Astrocyte (in vitro differentiated cells and primary cell): ENCODE results near the gene SIAH3.

Source experiments
- EZH2 ChIP-seq: IDR thresholded peaks from 2 replicates; pipeline ENCODE4 v1.6.1; 2012; ENCODE audit warnings: mild to moderate bottlenecking, low read length, inconsistent platforms; ENCODE audit not compliant: insufficient read depth
- TF ChIP-seq, protein P1 (sequence below): IDR thresholded peaks from 2 replicates; pipeline ENCODE4 v1.5.1; 2011; ENCODE audit warnings: low read depth, mild to moderate bottlenecking, inconsistent platforms, low read length, moderate library complexity; ENCODE audit not compliant: insufficient read depth

DNA sequence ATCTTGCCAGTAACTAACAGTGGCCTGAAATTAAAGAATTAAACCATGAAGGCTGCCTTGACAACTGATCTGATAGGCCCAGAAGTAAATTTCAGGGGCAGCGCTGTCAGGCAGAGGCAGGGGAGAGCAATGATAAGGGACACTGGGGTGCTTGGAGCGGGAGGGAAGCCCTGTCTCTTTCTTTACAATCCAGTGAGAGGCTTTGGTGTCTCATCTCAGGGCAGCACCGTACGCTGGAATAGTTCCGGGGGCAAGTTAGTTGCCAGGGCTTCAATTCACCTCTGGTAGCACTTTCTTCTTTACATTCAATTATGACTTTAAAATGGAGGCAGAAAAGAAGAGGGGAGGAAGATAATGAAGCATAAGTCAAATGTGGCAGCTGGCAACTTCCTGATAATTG is 74.8 kb downstream of the SIAH3 start:
- TF ChIP-seq, protein P1, sequence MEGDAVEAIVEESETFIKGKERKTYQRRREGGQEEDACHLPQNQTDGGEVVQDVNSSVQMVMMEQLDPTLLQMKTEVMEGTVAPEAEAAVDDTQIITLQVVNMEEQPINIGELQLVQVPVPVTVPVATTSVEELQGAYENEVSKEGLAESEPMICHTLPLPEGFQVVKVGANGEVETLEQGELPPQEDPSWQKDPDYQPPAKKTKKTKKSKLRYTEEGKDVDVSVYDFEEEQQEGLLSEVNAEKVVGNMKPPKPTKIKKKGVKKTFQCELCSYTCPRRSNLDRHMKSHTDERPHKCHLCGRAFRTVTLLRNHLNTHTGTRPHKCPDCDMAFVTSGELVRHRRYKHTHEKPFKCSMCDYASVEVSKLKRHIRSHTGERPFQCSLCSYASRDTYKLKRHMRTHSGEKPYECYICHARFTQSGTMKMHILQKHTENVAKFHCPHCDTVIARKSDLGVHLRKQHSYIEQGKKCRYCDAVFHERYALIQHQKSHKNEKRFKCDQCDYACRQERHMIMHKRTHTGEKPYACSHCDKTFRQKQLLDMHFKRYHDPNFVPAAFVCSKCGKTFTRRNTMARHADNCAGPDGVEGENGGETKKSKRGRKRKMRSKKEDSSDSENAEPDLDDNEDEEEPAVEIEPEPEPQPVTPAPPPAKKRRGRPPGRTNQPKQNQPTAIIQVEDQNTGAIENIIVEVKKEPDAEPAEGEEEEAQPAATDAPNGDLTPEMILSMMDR = no peak
- no peak for TF ChIP-seq EZH2
